IMR-90 (cell line): Measurements from ENCODE around the gene MTNR1B. TPM values are rescaled to one million over a fixed set of nuclear protein-coding genes. Genes with fewer than 3 reads are reported as not detected.

ENCODE experiments used
- ATAC-seq: fragments of 200-7000 bp; cut with Tn5 transposase; 2 replicates; pipeline ENCODE4 v1.9.1; 2020; ENCODE audit warnings: low read depth, mild to moderate bottlenecking, moderate library complexity
- BruUV-seq: library from RNA; stranded (reverse); fragments of 400-500 nt; replicated peaks from 2 replicates; lab custom pipeline; 2021; lab: Mats Ljungman, UMichigan
- CTCF ChIA-PET: fragments of 300-600 bp; formaldehyde crosslinking; extraction: SDS; loops from one replicate; lab custom pipeline; 2021; ENCODE audit warnings: antibody characterized with exemption; lab: Yijun Ruan, JAX
- POLR2A ChIA-PET: fragments of 300-600 bp; sonication (Branson Sonifier 250); formaldehyde crosslinking; loops from one replicate; lab custom pipeline; 2022; ENCODE audit warnings: antibody characterized with exemption; ENCODE audit not compliant: unreplicated experiment; lab: Charles Lee
- DNase-seq: peaks from one replicate; pipeline ENCODE4 v3.0.0; 2013
- H2AFZ ChIP-seq: replicated peaks from 2 replicates; pipeline ENCODE3; 2013; ENCODE audit warnings: low read length, mild to moderate bottlenecking; ENCODE audit not compliant: poor library complexity
- H2AK5ac ChIP-seq: 2 replicates; pipeline ENCODE4 v1.6.1; 2013; ENCODE audit warnings: low read depth, low read length, inconsistent platforms
- H2AK9ac ChIP-seq: replicated peaks from 2 replicates; pipeline ENCODE3; 2013; ENCODE audit warnings: mild to moderate bottlenecking, low read depth, low read length, moderate library complexity; ENCODE audit not compliant: poor library complexity
- H2BK120ac ChIP-seq: 2 replicates; pipeline ENCODE4 v1.6.1; 2013; ENCODE audit warnings: low read depth, low read length, inconsistent platforms
- H2BK15ac ChIP-seq: 3 replicates; pipeline ENCODE4 v1.6.1; 2013; ENCODE audit warnings: low read depth, low read length, inconsistent platforms
- H2BK20ac ChIP-seq: 2 replicates; pipeline ENCODE4 v1.6.1; 2013; ENCODE audit warnings: low read depth, mild to moderate bottlenecking, inconsistent platforms, low read length, moderate library complexity
- H2BK5ac ChIP-seq: 2 replicates; pipeline ENCODE4 v1.6.1; 2013; ENCODE audit warnings: mild to moderate bottlenecking, low read depth, low read length, inconsistent platforms; ENCODE audit not compliant: poor library complexity, severe bottlenecking
- H3K14ac ChIP-seq: replicated peaks from 2 replicates; pipeline ENCODE4 v1.6.1; 2013; ENCODE audit warnings: low read depth, low read length, inconsistent platforms
- H3K18ac ChIP-seq: 2 replicates; pipeline ENCODE4 v1.6.1; 2013; ENCODE audit warnings: low read depth, low read length, control low read depth
- H3K23ac ChIP-seq: 2 replicates; pipeline ENCODE4 v1.6.1; 2013; ENCODE audit warnings: low read depth, low read length, inconsistent platforms
- H3K27ac ChIP-seq: 2 replicates; pipeline ENCODE4 v1.5.1; 2013; ENCODE audit warnings: mild to moderate bottlenecking, control low read depth, low read length; ENCODE audit not compliant: insufficient read depth
- H3K27me3 ChIP-seq: 2 replicates; pipeline ENCODE4 v1.6.1; 2013; ENCODE audit warnings: low read length; ENCODE audit not compliant: control insufficient read depth, insufficient read depth
- H3K36me3 ChIP-seq: 2 replicates; pipeline ENCODE4 v1.6.1; 2013; ENCODE audit warnings: low read length, mixed read lengths; ENCODE audit not compliant: control insufficient read depth, insufficient read depth
- H3K4ac ChIP-seq: 2 replicates; pipeline ENCODE4 v1.6.1; 2013; ENCODE audit warnings: low read depth, low read length, inconsistent platforms
- H3K4me1 ChIP-seq: 2 replicates; pipeline ENCODE4 v1.6.1; 2013; ENCODE audit warnings: low read length, mixed read lengths; ENCODE audit not compliant: control insufficient read depth, insufficient read depth
- H3K4me2 ChIP-seq: 2 replicates; pipeline ENCODE4 v1.6.1; 2013; ENCODE audit warnings: low read depth, mild to moderate bottlenecking, control low read depth, low read length, moderate library complexity
- H3K4me3 ChIP-seq: 2 replicates; pipeline ENCODE4 v1.5.1; 2013; ENCODE audit warnings: low read depth, mild to moderate bottlenecking, control low read depth, low read length, moderate library complexity; ENCODE audit not compliant: insufficient read depth
- H3K56ac ChIP-seq: 2 replicates; pipeline ENCODE4 v1.6.1; 2013; ENCODE audit warnings: low read length, inconsistent platforms; ENCODE audit not compliant: insufficient read depth; ENCODE audit errors: extremely low read depth
- H3K79me1 ChIP-seq, 2 experiments: 2 replicates each; pipeline ENCODE4 v1.6.1; 2013; ENCODE audit warnings: low read length in 2 of 2, inconsistent platforms in 1 of 2, low read depth in 1 of 2
- H3K9ac ChIP-seq: 2 replicates; pipeline ENCODE4 v1.6.1; 2013; ENCODE audit warnings: low read depth, low read length, control low read depth
- H3K9me1 ChIP-seq: 2 replicates; pipeline ENCODE4 v1.6.1; 2013; ENCODE audit warnings: low read length, inconsistent platforms; ENCODE audit not compliant: insufficient read depth
- H3K9me3 ChIP-seq: 2 replicates; pipeline ENCODE4 v1.6.1; 2013; ENCODE audit warnings: low read length; ENCODE audit not compliant: control insufficient read depth, insufficient read depth
- H4K20me1 ChIP-seq: 2 replicates; pipeline ENCODE4 v1.6.1; 2013; ENCODE audit warnings: low read length, inconsistent platforms; ENCODE audit not compliant: insufficient read depth
- H4K5ac ChIP-seq: 2 replicates; pipeline ENCODE4 v1.6.1; 2013; ENCODE audit warnings: mild to moderate bottlenecking, low read depth, low read length, control low read depth
- H4K8ac ChIP-seq, 2 experiments: 2 replicates each; pipeline ENCODE4 v1.6.1; 2013; ENCODE audit warnings: low read depth in 2 of 2, low read length in 2 of 2, control low read depth in 1 of 2, inconsistent platforms in 1 of 2
- H4K91ac ChIP-seq: 2 replicates; pipeline ENCODE4 v1.6.1; 2013; ENCODE audit warnings: low read depth, low read length, inconsistent platforms; ENCODE audit not compliant: insufficient read depth
- BHLHE40 ChIP-seq: fragments of 150-350 bp; IDR thresholded peaks from 2 replicates; pipeline ENCODE4 v1.6.1; 2016; ENCODE audit warnings: mild to moderate bottlenecking, low read depth, low read length
- CEBPB ChIP-seq: IDR thresholded peaks from 2 replicates; pipeline ENCODE4 v1.6.1; 2012; ENCODE audit warnings: low read depth, low read length, improper control_type of control experiment
- CTCF ChIP-seq: conservative IDR thresholded peaks from 2 replicates; pipeline ENCODE4 v1.5.1; 2012; ENCODE audit warnings: mild to moderate bottlenecking, low read depth, low read length, improper control_type of control experiment
- ELK1 ChIP-seq: fragments of 150-350 bp; IDR thresholded peaks from 2 replicates; pipeline ENCODE4 v1.6.1; 2016; ENCODE audit warnings: low read depth, mild to moderate bottlenecking, low read length, moderate library complexity, borderline replicate concordance
- FOS ChIP-seq: fragments of 150-350 bp; IDR thresholded peaks from 2 replicates; pipeline ENCODE4 v1.6.1; 2016; ENCODE audit warnings: low read depth, low read length
- MAFK ChIP-seq: IDR thresholded peaks from 2 replicates; pipeline ENCODE4 v1.6.1; 2012; ENCODE audit warnings: low read depth, low read length, improper control_type of control experiment
- MAZ ChIP-seq: IDR thresholded peaks from 2 replicates; pipeline ENCODE4 v1.6.1; 2012; ENCODE audit warnings: low read depth, mild to moderate bottlenecking, low read length, improper control_type of control experiment, moderate library complexity, borderline replicate concordance
- MXI1 ChIP-seq: IDR thresholded peaks from 2 replicates; pipeline ENCODE4 v1.6.1; 2012; ENCODE audit warnings: low read depth, mild to moderate bottlenecking, low read length, moderate library complexity, borderline replicate concordance
- NFE2L2 ChIP-seq: fragments of 150-350 bp; IDR thresholded peaks from 2 replicates; pipeline ENCODE4 v1.6.1; 2016; ENCODE audit warnings: low read depth, mild to moderate bottlenecking, low read length
- POLR2A ChIP-seq: IDR thresholded peaks from 2 replicates; pipeline ENCODE4 v1.6.1; 2012; ENCODE audit warnings: mild to moderate bottlenecking, low read depth, low read length
- RAD21 ChIP-seq: IDR thresholded peaks from 2 replicates; pipeline ENCODE4 v1.6.1; 2012; ENCODE audit warnings: low read length, improper control_type of control experiment
- RCOR1 ChIP-seq: IDR thresholded peaks from 2 replicates; pipeline ENCODE4 v1.6.1; 2012; ENCODE audit warnings: mild to moderate bottlenecking, low read length, improper control_type of control experiment; ENCODE audit not compliant: insufficient replicate concordance
- RFX5 ChIP-seq: IDR thresholded peaks from 2 replicates; pipeline ENCODE4 v1.8.0; 2012; ENCODE audit warnings: low read depth, mild to moderate bottlenecking, low read length, moderate library complexity
- SMC3 ChIP-seq: fragments of 150-350 bp; IDR thresholded peaks from 2 replicates; pipeline ENCODE4 v1.6.1; 2016; ENCODE audit warnings: low read depth, mild to moderate bottlenecking, antibody characterized with exemption, low read length, moderate library complexity
- USF2 ChIP-seq: fragments of 150-350 bp; IDR thresholded peaks from 2 replicates; pipeline ENCODE4 v1.6.1; 2017; ENCODE audit warnings: mild to moderate bottlenecking, antibody characterized with exemption, low read length, low read depth
- WGBS, 2 experiments: methylation state at CpG; one replicate each; pipeline versions ENCODE4 v1.1.5 to v1.1.7; 2013; ENCODE audit warnings: missing lambda C conversion rate in 2 of 2; ENCODE audit not compliant: insufficient read length in 1 of 2; ENCODE audit errors: extremely low coverage in 2 of 2; 5-methylcytosine and 5-hydroxymethylcytosine counted together
- dilution Hi-C: fragments of 300-500 bp; cut with HindIII; formaldehyde crosslinking; loops from one replicate; pipeline ENCODE4 v1.14.3; 2018; ENCODE audit warnings: low sequenced_read_pairs; ENCODE audit not compliant: unreplicated experiment
- in situ Hi-C: fragments of 300-500 bp; cut with MboI; formaldehyde crosslinking; loops from 3 replicates; pipeline ENCODE4 v1.14.3; 2019; ENCODE audit warnings: low sequenced_read_pairs, inconsistent platforms, mixed read lengths
- intact Hi-C: fragments of 100-400 bp; cut with micrococcal nuclease; formaldehyde crosslinking; loops from 2 replicates; pipeline ENCODE4 v1.10.0; 2022
- polyA plus RNA-seq, 3 experiments: library from polyadenylated mRNA; depleted of rRNA; stranded (reverse); fragments of >200 nt; gene quantifications; 2 replicates each; pipeline ENCODE4 v1.2.3, GENCODE V29; 2012; ENCODE audit warnings: low replicate concordance in 1 of 3
- total RNA-seq: library from RNA; depleted of rRNA; stranded (reverse); fragments of >200 nt; gene quantifications from 2 replicates; pipeline ENCODE4 v1.2.3, GENCODE V29; 2012

The MTNR1B gene
- total and polyA plus RNA-seq, 2 of the 4 experiments (the other 2 are of a cell fraction): under 0.01 to 0.07 TPM

- no peak overlapping the region for H2AK9ac ChIP-seq
- H3K9me3 ChIP-seq: no peaks in the 10 kb centered on the region
- ATAC-seq: no peak
- no peaks in the 10 kb centered on the region for H4K20me1 ChIP-seq
- CTCF ChIA-PET: interaction anchor here (1.4 kb wide), 1 partner anchor 8 kb away, joined by 5 read pairs; no protein-coding TSS in a partner anchor
- no peaks in the 10 kb centered on the region for H3K27me3 ChIP-seq
- H3K36me3 ChIP-seq: no peaks in the 10 kb centered on the region
- TF ChIP-seq MAFK (no peak), POLR2A (no peak), CTCF (no peak), ELK1 (no peak), CEBPB (no peak), BHLHE40 (no peak), RAD21 (no peak), RCOR1 (no peak), USF2 (no peak), MAZ (no peak), NFE2L2 (no peak), MXI1 (no peak), RFX5 (no peak), FOS (no peak), SMC3 (no peak)
- H3K23ac ChIP-seq: no peak overlapping the region
- WGBS, 2 experiments: 83% methylated on average over 2 of the region's 3 CpGs; no CpG with 5 or more reads in 1 of the 2 experiments
- no peak overlapping the region for H3K56ac ChIP-seq
- no peak overlapping the region for H2AK5ac ChIP-seq
- in situ Hi-C loops: no loop called here
- H3K9me1 ChIP-seq: peaks cover 6% of the 10 kb centered on the region; the same call in 1 of the 2 replicates
- no peak for DNase-seq
- POLR2A ChIA-PET: interaction anchor here (0.6 kb wide), 1 partner anchor 23 kb away, joined by 3 read pairs; no protein-coding TSS in a partner anchor
- H3K4me2 ChIP-seq: no peak overlapping the region
- H4K91ac ChIP-seq: no peak overlapping the region
- no peak overlapping the region for H3K9ac ChIP-seq
- no peak overlapping the region for H3K27ac ChIP-seq
- H2BK120ac ChIP-seq: peak overlapping the region; percentile 50; the same call in 1 of the 2 replicates
- dilution Hi-C loops: no loop called here
- H2BK15ac ChIP-seq: no peak overlapping the region
- H3K4me3 ChIP-seq: no peak overlapping the region
- intact Hi-C loops: no loop called here
- peaks cover 8% of the 10 kb centered on the region for H3K4me1 ChIP-seq
- no peak overlapping the region for H4K8ac ChIP-seq
- H3K79me1 ChIP-seq: no peaks in the 10 kb centered on the region
- H2AFZ ChIP-seq: peak overlapping the region; percentile 24
- H4K5ac ChIP-seq: no peak overlapping the region
- H2BK5ac ChIP-seq: no peak overlapping the region
- H2BK20ac ChIP-seq: peak overlapping the region; percentile 67; the same call in 1 of the 2 replicates
- peak overlapping the region; percentile 65; the same call in 1 of the 2 replicates for H3K14ac ChIP-seq
- no peak overlapping the region for H3K18ac ChIP-seq
- BruUV-seq: no TSS peak
- peak overlapping the region; percentile 25 for H3K4ac ChIP-seq
Observed at GRCh38 chr11:93025558-93026255, 56.3 kb downstream of the MTNR1B start.
